ENCODE measurements around the gene PRKG2.

DNA sequence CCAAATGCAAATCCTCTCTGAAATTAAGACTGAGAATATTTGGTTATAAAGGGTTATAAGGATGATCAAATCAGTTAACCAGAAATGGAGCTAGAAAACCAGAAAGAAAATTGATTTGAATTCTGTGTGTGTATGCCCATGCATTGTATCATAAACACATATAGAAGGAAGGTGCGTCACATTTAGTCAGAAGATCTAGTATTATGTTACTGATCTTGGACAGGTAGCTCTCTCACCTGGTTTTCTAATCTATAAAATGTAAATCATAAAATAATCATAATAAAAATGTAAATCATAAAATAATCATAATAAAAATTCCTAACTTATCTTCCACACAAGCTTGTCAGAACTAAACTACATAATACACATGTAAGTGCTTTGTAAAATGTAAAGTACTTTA, 105.7 kb downstream of the PRKG2 start:
- TF ChIP-seq CTCF (IDR thresholded peaks at IDR 0.05) (no peak), POLR2A (IDR thresholded peaks at IDR 0.05) (no peak)
